Neural progenitor cell (in vitro differentiated cells): Measurements from ENCODE around the gene SPP1.

Experiments
- EZH2phosphoT487 ChIP-seq: fragments of 200-600 bp; sonication (generic); IDR thresholded peaks from 2 replicates; pipeline ENCODE4 v1.6.1; 2017; ENCODE audit warnings: antibody characterized with exemption
- TF ChIP-seq, protein P1 (sequence below): fragments of 200-600 bp; sonication (generic); IDR thresholded peaks from 2 replicates; pipeline ENCODE4 v1.5.1; 2017; ENCODE audit warnings: antibody characterized with exemption, mild to moderate bottlenecking

DNA sequence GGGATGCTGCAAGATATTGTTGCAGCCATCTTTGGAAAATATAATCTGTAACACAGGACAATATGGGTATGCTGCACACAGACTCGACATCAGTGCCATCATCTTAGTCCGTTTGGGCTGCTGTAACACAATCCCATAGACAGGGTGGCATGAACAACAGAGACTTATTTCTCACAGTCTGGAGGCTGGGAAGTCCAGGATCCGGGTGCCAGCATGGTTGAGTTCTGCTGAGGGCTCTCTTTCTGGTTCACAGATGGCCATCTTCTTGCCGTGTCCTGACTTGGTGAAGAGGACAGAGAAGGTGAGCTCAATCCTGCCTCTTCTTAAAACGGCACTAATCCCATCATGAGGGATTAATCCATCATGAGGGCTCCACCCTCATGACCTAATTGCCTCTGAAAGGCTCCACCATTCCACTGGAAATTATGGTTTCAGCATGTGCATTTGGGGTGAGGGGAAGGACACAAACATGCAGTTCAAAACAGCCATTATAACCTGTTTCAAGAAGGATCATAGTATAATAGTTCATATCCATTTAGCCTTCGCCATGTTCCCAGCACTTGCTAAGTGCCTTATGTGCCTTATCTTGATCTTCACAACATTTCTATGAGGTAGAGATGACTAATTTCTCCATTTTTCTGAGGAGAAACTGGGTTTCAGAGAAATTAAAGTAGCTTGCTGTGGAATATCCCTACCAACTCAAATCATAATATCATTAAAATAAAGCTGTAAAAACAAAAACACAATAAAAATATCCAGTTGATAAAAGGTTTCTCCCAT, 27.9 kb upstream of the SPP1 start:
- TF ChIP-seq, protein P1, sequence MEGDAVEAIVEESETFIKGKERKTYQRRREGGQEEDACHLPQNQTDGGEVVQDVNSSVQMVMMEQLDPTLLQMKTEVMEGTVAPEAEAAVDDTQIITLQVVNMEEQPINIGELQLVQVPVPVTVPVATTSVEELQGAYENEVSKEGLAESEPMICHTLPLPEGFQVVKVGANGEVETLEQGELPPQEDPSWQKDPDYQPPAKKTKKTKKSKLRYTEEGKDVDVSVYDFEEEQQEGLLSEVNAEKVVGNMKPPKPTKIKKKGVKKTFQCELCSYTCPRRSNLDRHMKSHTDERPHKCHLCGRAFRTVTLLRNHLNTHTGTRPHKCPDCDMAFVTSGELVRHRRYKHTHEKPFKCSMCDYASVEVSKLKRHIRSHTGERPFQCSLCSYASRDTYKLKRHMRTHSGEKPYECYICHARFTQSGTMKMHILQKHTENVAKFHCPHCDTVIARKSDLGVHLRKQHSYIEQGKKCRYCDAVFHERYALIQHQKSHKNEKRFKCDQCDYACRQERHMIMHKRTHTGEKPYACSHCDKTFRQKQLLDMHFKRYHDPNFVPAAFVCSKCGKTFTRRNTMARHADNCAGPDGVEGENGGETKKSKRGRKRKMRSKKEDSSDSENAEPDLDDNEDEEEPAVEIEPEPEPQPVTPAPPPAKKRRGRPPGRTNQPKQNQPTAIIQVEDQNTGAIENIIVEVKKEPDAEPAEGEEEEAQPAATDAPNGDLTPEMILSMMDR, result no peak
- TF ChIP-seq EZH2phosphoT487, result no peak
